HG03521 (cell line): Measurements from ENCODE around the gene SPRR2B.
"Not testable (repeated sequence)": the region's sequence is repeated elsewhere in the genome, so short reads cannot be mapped to it uniquely, and the experiment has no call there.

Experiments
- ATAC-seq: cut with Tn5 transposase; IDR thresholded peaks from one replicate; pipeline ENCODE4 v1.9.1; 2021; ENCODE audit warnings: mild to moderate bottlenecking, moderate library complexity; ENCODE audit not compliant: unreplicated experiment

SPRR2B gene

GRCh38 chr1:153071511-153071910, at the start of gene SPRR2B:
Gene SPRR2B (minus strand): TSS chr1:153071611. CDS start chr1:153070839, 772 bp downstream.
- ATAC-seq = no peak

- ATAC-seq = no peak
Measured at GRCh38 chr1:153120945-153121344, 49.5 kb upstream of the SPRR2B start.

- ATAC-seq = no peak
Measured at GRCh38 chr1:153119491-153119971, 48.1 kb upstream of the SPRR2B start.

GRCh38 chr1:153115264-153115663, 43.9 kb upstream of the SPRR2B start:
- ATAC-seq = not testable (repeated sequence)

DNA sequence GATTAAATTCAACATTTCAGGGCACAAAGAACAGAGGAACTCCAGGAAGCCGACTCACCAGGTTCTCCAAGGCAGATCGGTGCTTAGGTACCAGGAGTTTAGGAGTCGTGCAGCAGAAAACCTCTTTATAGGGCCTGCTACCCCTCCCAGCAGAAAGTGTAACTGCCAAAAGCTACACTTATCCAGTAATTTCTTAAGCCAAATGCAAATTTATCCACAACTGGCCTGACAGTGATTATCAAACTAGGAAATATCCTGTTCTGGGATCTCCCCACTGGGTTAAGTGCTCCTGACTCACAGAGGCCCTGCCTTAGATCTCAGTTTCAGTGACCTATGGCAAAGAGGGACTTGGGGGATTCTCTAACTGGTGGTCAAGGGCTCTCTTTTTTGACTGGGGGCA, 42.0 kb upstream of the SPRR2B start, which contains the start of gene SPRR2F:
TSS of gene SPRR2F (minus strand) at position 101 of the 400 bp plus-strand sequence. CDS start 783 bp downstream, outside the sequence.
- no peak for ATAC-seq

- ATAC-seq = not testable (repeated sequence)
Measured at GRCh38 chr1:153112454-153112853, 41.0 kb upstream of the SPRR2B start.

GRCh38 chr1:153100245-153100644, 28.8 kb upstream of the SPRR2B start:
- no peak for ATAC-seq

DNA sequence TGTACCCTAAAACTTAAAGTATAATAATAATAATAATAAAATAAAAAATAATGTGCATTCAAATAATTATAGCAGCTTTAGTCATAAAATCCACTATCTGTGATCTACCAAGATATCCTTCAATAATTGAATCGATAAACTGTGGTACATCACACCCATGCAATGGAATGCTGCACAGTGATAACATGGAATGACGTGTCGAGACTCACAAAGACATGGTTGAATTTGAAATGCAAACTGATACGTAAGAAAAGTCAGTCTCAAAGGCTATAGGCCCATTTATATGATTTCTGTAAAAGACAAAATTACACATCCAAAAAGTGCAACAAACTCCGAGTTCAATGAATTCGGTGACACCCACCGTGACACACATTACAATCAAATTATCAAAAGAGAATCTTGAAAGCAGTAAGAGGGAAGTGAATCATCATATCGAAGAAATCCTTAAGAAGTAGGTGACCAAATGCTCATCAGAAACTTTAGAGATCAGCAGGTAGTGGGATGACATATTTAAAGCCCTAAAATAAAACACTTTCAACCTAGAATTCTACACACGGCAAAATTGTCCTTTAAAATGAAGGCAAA, 28.1 kb upstream of the SPRR2B start:
- no peak for ATAC-seq

DNA sequence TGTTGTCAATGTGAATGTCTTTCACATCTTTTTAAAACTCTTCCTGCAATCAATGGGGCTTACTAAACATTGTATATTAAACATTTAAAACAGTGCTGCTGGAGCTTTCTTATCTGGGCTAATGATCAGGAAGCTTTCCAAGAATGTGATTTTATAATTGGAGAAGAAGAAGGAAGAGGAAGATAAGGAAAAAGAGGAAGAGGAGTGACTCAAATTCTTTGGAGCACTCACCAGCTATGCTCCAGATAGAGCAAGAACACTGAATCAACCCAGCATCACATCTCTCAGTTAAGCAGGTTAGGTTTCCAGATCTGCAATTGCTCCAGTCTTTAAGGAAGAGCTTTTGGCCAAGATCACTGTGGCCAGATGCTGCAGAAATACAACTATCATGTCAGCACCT, 24.4 kb upstream of the SPRR2B start:
- no peak for ATAC-seq

GRCh38 chr1:153094426-153094825, 23.0 kb upstream of the SPRR2B start, which contains the start of gene SPRR2E:
Gene SPRR2E (minus strand): TSS chr1:153094526. CDS start chr1:153093751, 775 bp downstream.
- no peak for ATAC-seq

DNA sequence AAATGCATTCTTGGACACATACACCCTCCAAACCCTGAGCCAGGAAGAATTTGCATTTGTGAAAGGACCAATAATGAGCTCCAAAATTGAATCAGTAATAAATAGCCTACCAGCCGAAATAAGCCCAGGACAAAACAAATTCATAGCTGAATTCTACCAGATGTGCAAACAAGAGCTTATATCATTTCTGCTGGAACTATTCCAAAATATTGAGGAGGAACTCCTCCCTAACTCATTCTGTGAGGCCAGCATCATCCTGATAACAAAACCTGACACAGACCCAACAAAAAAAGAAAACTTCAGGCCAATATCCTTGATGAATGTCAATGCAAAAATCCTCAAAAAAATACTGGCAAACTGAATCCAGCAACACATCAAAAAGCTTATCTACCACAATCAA, 16.2 kb upstream of the SPRR2B start:
- ATAC-seq = no peak

- ATAC-seq = no peak
Measured at GRCh38 chr1:153081736-153082135, 10.3 kb upstream of the SPRR2B start.

GRCh38 chr1:153072806-153073726, 1.7 kb upstream of the SPRR2B start:
- no peak for ATAC-seq

DNA sequence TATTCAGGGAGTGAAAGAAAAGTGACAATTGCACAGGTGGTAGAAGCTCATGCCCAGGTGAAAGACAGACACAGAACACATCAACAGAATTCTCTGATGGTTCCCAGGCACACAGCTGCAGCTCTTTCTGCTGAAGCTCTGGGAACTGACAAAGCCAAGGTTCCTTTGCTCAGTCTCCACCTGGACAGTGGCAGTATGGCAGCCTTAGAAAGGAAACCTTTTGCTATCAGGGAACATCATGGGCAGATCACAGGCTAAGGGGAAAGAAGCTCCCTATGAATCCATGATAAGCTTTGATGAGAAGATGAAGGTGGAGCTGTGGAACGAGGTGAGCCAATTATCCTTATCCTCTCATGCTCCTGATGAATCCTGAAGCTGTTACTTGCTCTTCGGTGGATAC, 1.2 kb downstream of the SPRR2B start:
- no peak for ATAC-seq

DNA sequence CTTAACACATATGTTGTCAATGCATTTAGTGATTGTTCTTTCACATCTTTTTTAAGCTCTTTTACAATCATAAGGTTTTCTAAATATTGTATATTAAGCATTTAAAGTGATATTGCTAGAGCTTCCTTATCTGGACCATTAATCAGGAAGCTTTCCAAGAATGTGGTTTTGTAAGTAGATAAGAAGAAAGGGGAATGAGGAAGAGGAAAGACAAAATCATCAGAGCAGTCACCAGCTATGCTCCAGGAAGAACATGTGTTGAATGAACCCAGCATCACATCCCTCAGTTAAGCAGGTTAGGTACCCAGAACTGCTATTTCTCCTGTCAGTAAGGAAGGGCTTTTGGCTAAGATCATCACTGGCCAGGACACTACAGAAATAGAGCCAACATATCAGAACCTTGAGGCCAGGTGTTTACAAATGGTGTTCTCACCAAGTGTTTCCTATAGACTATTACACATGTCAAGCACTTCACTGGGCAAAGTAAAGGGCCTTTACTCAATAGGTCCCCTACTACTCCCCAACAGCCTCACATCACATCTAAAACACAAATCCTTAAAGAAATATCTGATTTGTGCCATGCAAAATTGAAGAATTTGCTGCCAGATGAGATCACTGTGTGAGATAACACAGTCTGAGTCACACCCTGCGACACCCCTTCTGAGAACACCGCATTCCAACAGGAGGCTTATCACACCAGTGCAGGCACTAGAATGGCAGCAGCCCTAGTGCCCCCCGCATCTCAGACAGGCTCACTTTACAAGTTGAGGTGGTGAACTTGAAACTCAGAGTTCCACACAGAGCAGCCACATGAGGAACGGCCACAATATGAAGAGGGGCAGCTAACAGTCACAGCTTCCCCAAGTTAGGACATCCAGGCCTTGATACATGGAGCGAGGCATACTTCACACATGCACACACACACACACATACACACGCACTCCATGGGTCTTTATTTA, 12.3 kb downstream of the SPRR2B start:
- no peak for ATAC-seq

DNA sequence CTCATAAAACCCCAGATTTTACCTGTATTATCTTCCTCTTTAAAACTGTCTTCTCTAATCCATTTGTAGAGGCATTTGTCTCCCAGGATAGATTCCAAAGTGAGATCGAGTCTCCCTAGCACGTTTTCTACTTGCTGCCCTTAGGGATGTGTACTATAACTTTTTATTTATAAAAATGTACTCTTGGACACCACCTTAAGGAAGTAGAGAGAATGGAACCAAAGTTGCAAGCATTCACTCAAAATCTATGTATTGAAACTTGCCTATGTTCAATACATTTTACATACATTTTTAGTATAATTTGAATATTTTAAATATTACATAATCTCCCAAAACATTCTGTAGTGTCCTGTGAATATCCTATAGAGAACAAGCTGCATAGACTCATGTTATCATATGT, 13.3 kb downstream of the SPRR2B start:
- ATAC-seq = no peak

GRCh38 chr1:153057375-153057774, 14.0 kb downstream of the SPRR2B start, which contains the start of gene SPRR2A:
Gene SPRR2A (minus strand): TSS chr1:153057512. CDS start chr1:153056735, 777 bp downstream.
- no peak for ATAC-seq

- ATAC-seq = not testable (repeated sequence)
Measured at GRCh38 chr1:153056111-153056510, 15.3 kb downstream of the SPRR2B start.

- no peak for ATAC-seq
Measured at GRCh38 chr1:153049211-153049610, 22.2 kb downstream of the SPRR2B start.

DNA sequence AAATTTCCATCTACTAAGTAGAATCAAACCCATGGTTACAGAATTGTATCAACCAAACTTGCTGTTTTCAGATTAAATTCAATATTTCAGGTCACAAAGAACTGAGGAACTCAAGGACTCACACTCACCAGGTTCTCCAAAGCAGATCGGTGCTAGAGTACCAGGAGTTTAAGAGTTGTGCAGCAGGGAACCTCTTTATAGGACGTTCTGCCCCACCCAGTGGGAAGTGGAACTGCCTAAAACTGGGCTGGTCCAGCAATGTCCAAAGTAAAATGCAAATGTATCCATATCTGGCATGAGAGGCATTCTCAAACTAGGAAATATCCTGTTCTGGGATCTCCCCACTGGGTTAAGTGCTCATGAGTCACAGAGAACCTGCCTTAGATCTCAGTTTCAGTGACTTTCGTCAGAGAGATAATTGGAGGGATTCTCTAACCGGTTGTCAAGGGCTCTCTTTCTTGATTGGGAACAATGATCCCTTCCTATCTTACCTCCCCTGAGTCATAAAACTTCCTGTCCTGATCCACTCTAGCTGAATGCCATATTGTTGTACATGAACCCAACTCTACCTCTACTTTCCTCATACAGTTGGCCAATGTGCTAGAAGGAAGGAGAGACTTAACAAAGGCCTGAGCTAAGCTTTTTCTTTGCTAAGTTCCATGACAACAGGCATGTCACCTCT, 30.3 kb downstream of the SPRR2B start, which contains the start of gene SPRR2D:
TSS of gene SPRR2D (minus strand) at position 171 of the 682 bp plus-strand sequence. CDS start 774 bp downstream, outside the sequence.
- no peak for ATAC-seq
